B cell (primary cell): Measurements from ENCODE around the gene GPC2. TPM values are rescaled to one million over a fixed set of nuclear protein-coding genes. Genes with fewer than 3 reads are reported as not detected.

ENCODE experiments used
- ATAC-seq: fragments of 200-7000 bp; cut with Tn5 transposase; one replicate; pipeline ENCODE4 v1.10.0; 2021; ENCODE audit warnings: low read depth, mild to moderate bottlenecking, moderate number of reproducible peaks, moderate library complexity
- CTCF ChIA-PET: fragments of 350-600 bp; sonication (Branson Sonifier 250); formaldehyde crosslinking; loops from one replicate; lab custom pipeline; 2021; ENCODE audit warnings: antibody characterized with exemption, inconsistent platforms; lab: Charles Lee
- POLR2A ChIA-PET: fragments of 350-600 bp; sonication (Branson Sonifier 250); formaldehyde crosslinking; loops from one replicate; lab custom pipeline; 2021; ENCODE audit warnings: antibody characterized with exemption; lab: Charles Lee
- DNase-seq: peaks from one replicate; pipeline ENCODE4 v3.0.0; 2013
- H2AFZ ChIP-seq: 2 replicates; pipeline ENCODE4 v1.6.1; 2012; ENCODE audit warnings: mild to moderate bottlenecking, low read depth, low read length; ENCODE audit not compliant: insufficient read depth, poor library complexity, severe bottlenecking
- H3K27ac ChIP-seq, 2 donors: 1 replicate in 1 of 2; 2 replicates in 1 of 2; pipeline ENCODE4 v1.5.1; 2012 to 2013; ENCODE audit warnings: low read length in 2 of 2, mild to moderate bottlenecking in 2 of 2, moderate library complexity in 1 of 2
- H3K27me3 ChIP-seq, 4 experiments: fragments of 200-600 bp in 1 of 4; sonication (generic) in 1 of 4; replicated peaks in 1 of 4; 1 replicate in 2 of 4; 2 replicates in 2 of 4; pipeline versions ENCODE4 v1.6.1 to v1.7.0; 2013 to 2016; ENCODE audit warnings: low read length in 3 of 4, mild to moderate bottlenecking in 2 of 4, mixed read lengths in 1 of 4, moderate library complexity in 1 of 4; ENCODE audit not compliant: insufficient read depth in 4 of 4, control insufficient read depth in 3 of 4; ENCODE audit errors: control extremely low read depth in 1 of 4
- H3K36me3 ChIP-seq, 2 experiments: replicated peaks in 1 of 2; 1 replicate in 1 of 2; 2 replicates in 1 of 2; pipeline versions ENCODE4 v1.6.1 to v1.7.1; 2013; ENCODE audit warnings: low read length in 1 of 2; ENCODE audit not compliant: insufficient read depth in 2 of 2, control insufficient read depth in 1 of 2; ENCODE audit errors: control extremely low read depth in 1 of 2, extremely low read depth in 1 of 2
- H3K4me1 ChIP-seq, 2 donors: fragments of 200-600 bp in 1 of 2; sonication (generic) in 1 of 2; 1 replicate in 1 of 2; 2 replicates in 1 of 2; pipeline versions ENCODE4 v1.5.1 to v1.6.1; 2013 to 2017; ENCODE audit warnings: low read length in 2 of 2; ENCODE audit not compliant: control insufficient read depth in 2 of 2, insufficient read depth in 2 of 2
- H3K4me2 ChIP-seq: replicated peaks from 2 replicates; pipeline ENCODE3; 2012; ENCODE audit warnings: mild to moderate bottlenecking, low read depth, low read length; ENCODE audit not compliant: poor library complexity, severe bottlenecking
- H3K4me3 ChIP-seq, 5 experiments: fragments of 200-600 bp in 1 of 5; sonication (generic) in 1 of 5; 1 replicate in 3 of 5; 2 replicates in 2 of 5; pipeline versions ENCODE4 v1.5.1 to v1.7.0; 2011 to 2016; ENCODE audit warnings: low read length in 4 of 5, mild to moderate bottlenecking in 4 of 5, low read depth in 2 of 5, control low read depth in 1 of 5, moderate library complexity in 1 of 5; ENCODE audit not compliant: insufficient read depth in 1 of 5; ENCODE audit errors: control extremely low read depth in 1 of 5, extremely low read depth in 1 of 5
- H3K79me2 ChIP-seq: fragments of 200-600 bp; sonication (generic); one replicate; pipeline ENCODE4 v1.6.0; 2016; ENCODE audit warnings: low read length; ENCODE audit not compliant: control insufficient read depth, insufficient read depth
- H3K9ac ChIP-seq: fragments of 200-600 bp; sonication (generic); 2 replicates; pipeline ENCODE4 v1.6.1; 2017; ENCODE audit warnings: mild to moderate bottlenecking, low read length, moderate library complexity
- H3K9me3 ChIP-seq, 3 donors: one replicate each; pipeline versions ENCODE4 v1.6.1 to v1.7.1; 2013; ENCODE audit warnings: low read length in 2 of 3; ENCODE audit not compliant: control insufficient read depth in 2 of 3, insufficient read depth in 1 of 3; ENCODE audit errors: control extremely low read depth in 1 of 3
- H4K20me1 ChIP-seq: 2 replicates; pipeline ENCODE4 v1.6.0; 2012; ENCODE audit warnings: mild to moderate bottlenecking, low read length; ENCODE audit not compliant: insufficient read depth, control insufficient read depth, poor library complexity, severe bottlenecking
- H3K27ac Mint-ChIP-seq: one replicate; pipeline ENCODE4 v1.8.0; 2021; ENCODE audit warnings: mixed read lengths
- H3K27me3 Mint-ChIP-seq: one replicate; pipeline ENCODE4 v1.8.0; 2021; ENCODE audit warnings: mixed read lengths
- H3K4me1 Mint-ChIP-seq: one replicate; pipeline ENCODE4 v1.8.0; 2021; ENCODE audit warnings: mixed read lengths
- H3K4me3 Mint-ChIP-seq: one replicate; pipeline ENCODE4 v1.8.0; 2021; ENCODE audit warnings: mixed read lengths
- H3K9me3 Mint-ChIP-seq: one replicate; pipeline ENCODE4 v1.8.0; 2022; ENCODE audit warnings: mixed read lengths; ENCODE audit not compliant: insufficient read depth
- EZH2 ChIP-seq: IDR thresholded peaks from 2 replicates; pipeline ENCODE4 v1.6.1; 2012; ENCODE audit warnings: borderline replicate concordance, low read depth, mild to moderate bottlenecking, moderate library complexity, low read length; ENCODE audit not compliant: insufficient read depth, poor library complexity, severe bottlenecking
- WGBS: methylation state at CpG from one replicate; pipeline ENCODE4 v1.1.5; 2013; ENCODE audit warnings: missing lambda C conversion rate; ENCODE audit not compliant: insufficient coverage; 5-methylcytosine and 5-hydroxymethylcytosine counted together
- intact Hi-C: fragments of 100-400 bp; cut with micrococcal nuclease; formaldehyde crosslinking; loops from one replicate; pipeline ENCODE4 v1.10.0; 2022
- polyA plus RNA-seq: library from polyadenylated mRNA; depleted of rRNA; stranded (reverse); fragments of >200 nt; gene quantifications from 2 replicates; pipeline ENCODE4 v1.2.3, GENCODE V29; 2012
- total RNA-seq, 2 donors: library from RNA; stranded (reverse); fragments of 120-200 nt in 1 of 2; gene quantifications; 1 replicate in 1 of 2; 2 replicates in 1 of 2; pipeline versions ENCODE4 v1.2.3 to v1.2.4, GENCODE V29; 2013 to 2022
- TF ChIP-seq, protein P1 (sequence below): fragments of 200-600 bp; IDR thresholded peaks from one replicate; pipeline ENCODE4 v1.8.0; 2022; ENCODE audit warnings: antibody characterized with exemption, mild to moderate bottlenecking

Gene GPC2
- total and polyA plus RNA-seq, 2 donors (not counting 1 experiment from before 2014, with no cell fraction given), result 3.9 to 4.1 TPM

DNA sequence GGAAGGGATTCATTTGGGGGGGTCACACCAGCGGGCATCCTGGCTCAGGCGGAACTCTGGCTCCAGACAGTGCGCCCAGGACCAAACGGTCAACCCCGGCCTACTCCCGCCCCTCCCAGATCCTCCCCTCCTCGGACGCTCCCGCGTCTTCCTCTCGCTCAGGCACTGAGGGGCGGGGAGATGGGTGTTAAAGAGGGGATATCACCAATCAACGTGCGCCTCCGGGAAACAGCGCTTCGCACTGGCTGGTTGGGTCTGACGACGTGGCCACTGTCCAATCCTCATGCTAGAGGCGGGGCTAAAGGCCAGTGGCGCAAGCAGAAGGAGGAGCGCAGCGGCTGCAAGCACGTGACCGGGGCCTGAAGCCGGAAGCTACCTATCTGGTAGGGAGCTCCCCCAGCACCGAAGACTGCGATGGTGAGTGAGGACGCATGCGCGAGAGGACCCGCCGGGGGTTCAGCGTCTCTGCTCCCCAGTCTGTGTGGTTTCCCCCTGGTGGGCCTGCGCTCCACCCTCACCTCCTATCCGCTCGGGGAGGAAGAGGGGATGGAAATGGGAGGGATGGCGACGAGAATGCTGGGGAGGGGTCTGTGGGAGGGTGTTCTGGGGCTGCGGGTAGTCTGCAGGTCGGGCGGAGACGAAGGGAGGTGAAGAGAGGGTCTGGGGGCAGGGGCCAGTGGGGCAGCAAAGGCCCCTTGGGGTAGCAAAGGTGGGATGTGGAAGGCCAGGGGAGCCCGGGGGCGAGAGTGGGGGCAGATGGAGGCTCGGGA lies 28.4 kb downstream of the GPC2 start, which contains the start of gene LAMTOR4:
TSS of gene LAMTOR4 (plus strand) at position 360 of the 770 bp plus-strand sequence. CDS start at position 415, 55 bp downstream.
- Mint-ChIP-seq H3K27ac (peak within 1 kb of the TSS; percentile 95), H3K27me3 (no peaks in the 10 kb centered on the region), H3K4me3 (peak within 1 kb of the TSS; percentile 88), H3K9me3 (no peaks in the 10 kb centered on the region), H3K4me1 (peaks cover 34% of the 10 kb centered on the region)
- Histone ChIP-seq H3K79me2 (peaks cover 47% of the 10 kb centered on the region), H3K4me2 (peak within 1 kb of the TSS; percentile 97), H3K36me3 (peaks cover 0 to 16% of the 10 kb centered on the region in 2 experiments), H2AFZ (peak within 1 kb of the TSS; percentile 98), H3K4me3 (peak within 1 kb of the TSS; percentile 65 to 98 (median 75)), H3K27me3 (no peaks in the 10 kb centered on the region), H3K4me1 (peaks cover 31 to 43% of the 10 kb centered on the region in 2 donors), H3K9me3 (no peaks in the 10 kb centered on the region), H3K9ac (peak within 1 kb of the TSS; percentile 99), H3K27ac (peak within 1 kb of the TSS; percentile 82 to 97), H4K20me1 (no peaks in the 10 kb centered on the region)
- DNase-seq (peak; percentile 99), ATAC-seq (peak; percentile 97)
- intact Hi-C loops, result loop anchor here (1.0 to 5.0 kb wide), 8 partner anchors 10 to 280 kb away; partner anchors contain the start of genes AP4M1, GPC2, MCM7 and STAG3
- no peak for TF ChIP-seq EZH2
- TF ChIP-seq, protein P1, sequence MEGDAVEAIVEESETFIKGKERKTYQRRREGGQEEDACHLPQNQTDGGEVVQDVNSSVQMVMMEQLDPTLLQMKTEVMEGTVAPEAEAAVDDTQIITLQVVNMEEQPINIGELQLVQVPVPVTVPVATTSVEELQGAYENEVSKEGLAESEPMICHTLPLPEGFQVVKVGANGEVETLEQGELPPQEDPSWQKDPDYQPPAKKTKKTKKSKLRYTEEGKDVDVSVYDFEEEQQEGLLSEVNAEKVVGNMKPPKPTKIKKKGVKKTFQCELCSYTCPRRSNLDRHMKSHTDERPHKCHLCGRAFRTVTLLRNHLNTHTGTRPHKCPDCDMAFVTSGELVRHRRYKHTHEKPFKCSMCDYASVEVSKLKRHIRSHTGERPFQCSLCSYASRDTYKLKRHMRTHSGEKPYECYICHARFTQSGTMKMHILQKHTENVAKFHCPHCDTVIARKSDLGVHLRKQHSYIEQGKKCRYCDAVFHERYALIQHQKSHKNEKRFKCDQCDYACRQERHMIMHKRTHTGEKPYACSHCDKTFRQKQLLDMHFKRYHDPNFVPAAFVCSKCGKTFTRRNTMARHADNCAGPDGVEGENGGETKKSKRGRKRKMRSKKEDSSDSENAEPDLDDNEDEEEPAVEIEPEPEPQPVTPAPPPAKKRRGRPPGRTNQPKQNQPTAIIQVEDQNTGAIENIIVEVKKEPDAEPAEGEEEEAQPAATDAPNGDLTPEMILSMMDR, result no peak
- WGBS, result under 1% methylated on average over 31 of the region's 46 CpGs
- ChIA-PET POLR2A (interaction anchor here (0.6 to 2.5 kb wide), 17 partner anchors 9 to 436 kb away, joined by 3 to 16 read pairs (median 5); partner anchors contain the start of genes AP4M1, GAL3ST4, GPC2 and MEPCE), CTCF (interaction anchor here (1.0 to 3.5 kb wide), 7 partner anchors 9 to 259 kb away, joined by 3 to 27 read pairs (median 4); partner anchors contain the start of genes GPC2, MCM7, STAG3 and TRAPPC14)
